Testis (tissue), 2 donors: Measurements from ENCODE around the gene ADORA3.

Source experiments
- POLR2A ChIP-seq: fragments of 450-650 bp; IDR thresholded peaks from one replicate; pipeline ENCODE4 v1.6.1; 2017; ENCODE audit warnings: antibody characterized with exemption, mild to moderate bottlenecking, moderate library complexity
- TF ChIP-seq, protein P1 (sequence below), 3 experiments: fragments of 450-650 bp in 2 of 3; fragments of 200-600 bp in 1 of 3; sonication (generic) in 1 of 3; IDR thresholded peaks; one replicate each; pipeline ENCODE4 v1.5.1; 2016 to 2019; ENCODE audit warnings: antibody characterized with exemption in 3 of 3, mild to moderate bottlenecking in 2 of 3, moderate library complexity in 1 of 3

DNA sequence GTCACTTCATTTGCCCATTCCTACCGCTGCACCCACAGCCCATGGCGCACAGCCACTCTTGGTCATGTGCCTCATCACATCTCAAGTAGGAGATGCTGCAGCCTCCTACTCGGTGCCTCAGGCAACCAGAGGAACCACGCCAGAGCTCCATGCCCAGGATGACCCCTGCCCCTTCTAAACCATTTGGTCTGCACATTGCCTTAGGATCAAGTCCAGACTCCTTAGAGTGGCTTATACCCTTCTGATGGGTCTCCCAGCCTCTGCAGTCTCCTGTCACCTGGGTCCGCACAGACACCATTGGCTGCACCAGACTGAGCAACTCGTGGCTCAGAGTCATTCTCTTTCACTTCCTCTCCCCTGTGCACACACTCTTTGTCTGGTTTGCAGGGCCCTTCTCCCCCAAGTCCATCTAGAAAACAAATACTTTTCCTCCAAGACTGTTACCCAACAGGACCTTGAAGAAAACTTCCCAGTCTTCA, 2.2 kb upstream of the ADORA3 start:
- TF ChIP-seq, protein P1, sequence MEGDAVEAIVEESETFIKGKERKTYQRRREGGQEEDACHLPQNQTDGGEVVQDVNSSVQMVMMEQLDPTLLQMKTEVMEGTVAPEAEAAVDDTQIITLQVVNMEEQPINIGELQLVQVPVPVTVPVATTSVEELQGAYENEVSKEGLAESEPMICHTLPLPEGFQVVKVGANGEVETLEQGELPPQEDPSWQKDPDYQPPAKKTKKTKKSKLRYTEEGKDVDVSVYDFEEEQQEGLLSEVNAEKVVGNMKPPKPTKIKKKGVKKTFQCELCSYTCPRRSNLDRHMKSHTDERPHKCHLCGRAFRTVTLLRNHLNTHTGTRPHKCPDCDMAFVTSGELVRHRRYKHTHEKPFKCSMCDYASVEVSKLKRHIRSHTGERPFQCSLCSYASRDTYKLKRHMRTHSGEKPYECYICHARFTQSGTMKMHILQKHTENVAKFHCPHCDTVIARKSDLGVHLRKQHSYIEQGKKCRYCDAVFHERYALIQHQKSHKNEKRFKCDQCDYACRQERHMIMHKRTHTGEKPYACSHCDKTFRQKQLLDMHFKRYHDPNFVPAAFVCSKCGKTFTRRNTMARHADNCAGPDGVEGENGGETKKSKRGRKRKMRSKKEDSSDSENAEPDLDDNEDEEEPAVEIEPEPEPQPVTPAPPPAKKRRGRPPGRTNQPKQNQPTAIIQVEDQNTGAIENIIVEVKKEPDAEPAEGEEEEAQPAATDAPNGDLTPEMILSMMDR (IDR thresholded peaks at IDR 0.05), result no peak
- no peak for TF ChIP-seq POLR2A
